SK-N-SH treated with all-trans-retinoic acid at 6 μM for 48 hours (cell line): ENCODE results near the gene PRKAG2.

Experiments used
- CSDC2 ChIP-seq: fragments of 250-450 bp; sonication (Bioruptor Pico); IDR thresholded peaks from 2 replicates; pipeline ENCODE4 v1.5.0; 2020; ENCODE audit warnings: mild to moderate bottlenecking, moderate library complexity
- ESRRG ChIP-seq: fragments of 250-450 bp; sonication (Bioruptor Pico); IDR thresholded peaks from 2 replicates; pipeline ENCODE4 v1.6.1; 2021; ENCODE audit warnings: mild to moderate bottlenecking
- ISL1 ChIP-seq: fragments of 250-450 bp; sonication (Bioruptor Pico); IDR thresholded peaks from 2 replicates; pipeline ENCODE4 v2.1.2; 2022; ENCODE audit warnings: mild to moderate bottlenecking, moderate library complexity
- PATZ1 ChIP-seq: fragments of 250-450 bp; sonication (Bioruptor Pico); IDR thresholded peaks from 2 replicates; pipeline ENCODE4 v1.8.0; 2020; ENCODE audit warnings: mild to moderate bottlenecking, moderate library complexity, borderline replicate concordance
- RARB ChIP-seq: fragments of 250-450 bp; sonication (Bioruptor Pico); IDR thresholded peaks from 2 replicates; pipeline ENCODE4 v1.8.0; 2021; ENCODE audit warnings: mild to moderate bottlenecking, moderate library complexity
- SNAI2 ChIP-seq: fragments of 250-450 bp; sonication (Bioruptor Pico); IDR thresholded peaks from 2 replicates; pipeline ENCODE4 v1.5.0; 2020; ENCODE audit warnings: mild to moderate bottlenecking, moderate library complexity
- TCF4 ChIP-seq: fragments of 250-450 bp; sonication (Bioruptor Pico); IDR thresholded peaks from 2 replicates; pipeline ENCODE4 v1.8.0; 2021; ENCODE audit warnings: mild to moderate bottlenecking, moderate library complexity, borderline replicate concordance
- TOX ChIP-seq: fragments of 250-450 bp; sonication (Bioruptor Pico); IDR thresholded peaks from 2 replicates; pipeline ENCODE4 v1.8.0; 2021; ENCODE audit warnings: mild to moderate bottlenecking, moderate library complexity, borderline replicate concordance
- TSHZ2 ChIP-seq: fragments of 250-450 bp; sonication (Bioruptor Pico); IDR thresholded peaks from 2 replicates; pipeline ENCODE4 v1.5.0; 2020; ENCODE audit warnings: mild to moderate bottlenecking, moderate library complexity
- ZFP3 ChIP-seq: fragments of 250-450 bp; sonication (Bioruptor Pico); IDR thresholded peaks from 2 replicates; pipeline ENCODE4 v1.5.0; 2020; ENCODE audit warnings: mild to moderate bottlenecking, moderate library complexity
- ZFP30 ChIP-seq: fragments of 450-650 bp; formaldehyde crosslinking; IDR thresholded peaks from 2 replicates; pipeline ENCODE4 v1.5.0; 2022; ENCODE audit warnings: mild to moderate bottlenecking, moderate library complexity
- ZNF565 ChIP-seq: fragments of 450-650 bp; formaldehyde crosslinking; conservative IDR thresholded peaks from 2 replicates; pipeline ENCODE4 v1.5.0; 2020; ENCODE audit warnings: low read depth, mild to moderate bottlenecking, moderate library complexity
- ZNF70 ChIP-seq: fragments of 450-650 bp; formaldehyde crosslinking; IDR thresholded peaks from 2 replicates; pipeline ENCODE4 v1.5.0; 2020; ENCODE audit warnings: mild to moderate bottlenecking, moderate library complexity
- TF ChIP-seq, protein P1 (sequence below): fragments of 250-450 bp; sonication (Bioruptor Pico); IDR thresholded peaks from 2 replicates; pipeline ENCODE4 v1.5.1; 2020; ENCODE audit warnings: low read depth, mild to moderate bottlenecking, moderate library complexity

GRCh38 chr7:151813997-151814396 lies 62.9 kb downstream of the PRKAG2 start:
- TF ChIP-seq PATZ1 (CRISPR knock-in tag) (no peak), ESRRG (CRISPR knock-in tag) (no peak), ISL1 (CRISPR knock-in tag) (no peak), TOX (CRISPR knock-in tag) (no peak), TCF4 (CRISPR knock-in tag) (no peak), CSDC2 (CRISPR knock-in tag) (no peak), ZFP3 (no peak), ZFP30 (no peak), TSHZ2 (no peak), SNAI2 (CRISPR knock-in tag) (no peak), ZNF70 (CRISPR knock-in tag) (no peak), ZNF565 (CRISPR knock-in tag) (no peak), RARB (CRISPR knock-in tag) (no peak)
- TF ChIP-seq, protein P1, sequence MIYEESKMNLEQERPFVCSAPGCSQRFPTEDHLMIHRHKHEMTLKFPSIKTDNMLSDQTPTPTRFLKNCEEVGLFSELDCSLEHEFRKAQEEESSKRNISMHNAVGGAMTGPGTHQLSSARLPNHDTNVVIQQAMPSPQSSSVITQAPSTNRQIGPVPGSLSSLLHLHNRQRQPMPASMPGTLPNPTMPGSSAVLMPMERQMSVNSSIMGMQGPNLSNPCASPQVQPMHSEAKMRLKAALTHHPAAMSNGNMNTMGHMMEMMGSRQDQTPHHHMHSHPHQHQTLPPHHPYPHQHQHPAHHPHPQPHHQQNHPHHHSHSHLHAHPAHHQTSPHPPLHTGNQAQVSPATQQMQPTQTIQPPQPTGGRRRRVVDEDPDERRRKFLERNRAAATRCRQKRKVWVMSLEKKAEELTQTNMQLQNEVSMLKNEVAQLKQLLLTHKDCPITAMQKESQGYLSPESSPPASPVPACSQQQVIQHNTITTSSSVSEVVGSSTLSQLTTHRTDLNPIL (CRISPR knock-in tag): no peak
